ENCODE results near the gene CLK3. TPM values are rescaled to one million over a fixed set of nuclear protein-coding genes. Genes with fewer than 3 reads are reported as not detected.
A peak's percentile ranks its signal among the peaks of the same experiment; 100 is the strongest.

Gene CLK3
- total and polyA plus RNA-seq, 10 of the 15 experiments (the other 5 are each of a cell fraction or from before 2014, with no cell fraction given): 3.3 to 169 (median 66.2) TPM

DNA sequence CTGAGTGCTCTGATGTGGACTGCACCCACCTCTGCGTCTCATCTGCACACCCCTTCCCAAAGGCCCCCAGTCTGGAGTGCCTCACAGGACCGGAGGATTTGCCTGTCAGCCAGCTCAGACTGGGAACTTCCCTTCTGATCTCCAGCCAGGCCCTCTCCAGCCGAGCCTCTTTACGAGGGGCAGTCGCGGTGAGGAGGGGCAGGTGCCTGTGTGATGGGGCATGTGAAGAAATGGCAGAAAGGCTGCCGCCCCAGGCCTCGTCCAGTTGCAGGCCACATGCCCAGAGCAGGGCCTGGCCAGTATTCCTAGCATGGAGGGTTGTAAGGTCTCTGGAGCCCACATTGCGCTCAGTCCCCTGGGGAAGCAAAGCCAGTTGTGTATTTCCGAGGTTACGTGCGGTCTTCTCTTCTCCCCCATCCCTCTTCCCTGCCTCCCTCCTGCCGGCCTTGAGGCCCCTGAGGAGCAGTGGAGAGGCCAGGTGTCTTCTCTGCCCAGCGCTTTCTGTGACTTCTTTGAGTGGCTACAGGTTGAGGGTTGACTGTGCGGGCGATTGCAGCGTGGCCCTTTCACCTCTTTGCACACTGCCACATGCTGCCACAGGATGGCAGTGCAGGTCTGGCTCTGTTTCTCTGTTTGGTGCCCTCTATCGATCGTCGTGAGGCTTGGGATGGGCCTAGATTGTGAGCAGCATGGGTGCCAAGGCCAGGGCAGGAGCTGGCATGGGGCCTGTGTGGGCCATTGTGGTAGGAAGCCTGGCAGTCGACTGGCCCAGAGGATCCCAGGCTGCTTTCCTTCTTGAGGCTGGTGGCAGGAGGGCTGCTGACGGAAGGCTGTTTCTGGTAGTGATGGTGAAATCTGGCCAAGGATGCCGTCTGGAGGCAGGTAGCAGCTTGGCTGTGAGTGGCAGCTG lies 5.3 kb downstream of the CLK3 start (continued):
- TF ChIP-seq IKZF1 (conservative IDR thresholded peaks at IDR 0.05): 0 out of 2 replicates have a peak, but pooled peaks have one; percentile 15
- TF ChIP-seq WRNIP1 (IDR thresholded peaks at IDR 0.05; ENCODE audit: borderline replicate concordance, low read depth, low read length): no peak
- no peak for TF ChIP-seq SMAD1 (IDR thresholded peaks at IDR 0.05; ENCODE audit: low read depth, partially characterized antibody)
- TF ChIP-seq, protein P1, sequence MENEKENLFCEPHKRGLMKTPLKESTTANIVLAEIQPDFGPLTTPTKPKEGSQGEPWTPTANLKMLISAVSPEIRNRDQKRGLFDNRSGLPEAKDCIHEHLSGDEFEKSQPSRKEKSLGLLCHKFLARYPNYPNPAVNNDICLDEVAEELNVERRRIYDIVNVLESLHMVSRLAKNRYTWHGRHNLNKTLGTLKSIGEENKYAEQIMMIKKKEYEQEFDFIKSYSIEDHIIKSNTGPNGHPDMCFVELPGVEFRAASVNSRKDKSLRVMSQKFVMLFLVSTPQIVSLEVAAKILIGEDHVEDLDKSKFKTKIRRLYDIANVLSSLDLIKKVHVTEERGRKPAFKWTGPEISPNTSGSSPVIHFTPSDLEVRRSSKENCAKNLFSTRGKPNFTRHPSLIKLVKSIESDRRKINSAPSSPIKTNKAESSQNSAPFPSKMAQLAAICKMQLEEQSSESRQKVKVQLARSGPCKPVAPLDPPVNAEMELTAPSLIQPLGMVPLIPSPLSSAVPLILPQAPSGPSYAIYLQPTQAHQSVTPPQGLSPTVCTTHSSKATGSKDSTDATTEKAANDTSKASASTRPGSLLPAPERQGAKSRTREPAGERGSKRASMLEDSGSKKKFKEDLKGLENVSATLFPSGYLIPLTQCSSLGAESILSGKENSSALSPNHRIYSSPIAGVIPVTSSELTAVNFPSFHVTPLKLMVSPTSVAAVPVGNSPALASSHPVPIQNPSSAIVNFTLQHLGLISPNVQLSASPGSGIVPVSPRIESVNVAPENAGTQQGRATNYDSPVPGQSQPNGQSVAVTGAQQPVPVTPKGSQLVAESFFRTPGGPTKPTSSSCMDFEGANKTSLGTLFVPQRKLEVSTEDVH (IDR thresholded peaks at IDR 0.05; ENCODE audit: low read depth, partially characterized antibody): no peak
- TF ChIP-seq YBX1 (IDR thresholded peaks at IDR 0.05): no peak
- no peak for TF ChIP-seq MEF2A (IDR thresholded peaks at IDR 0.05; ENCODE audit: insufficient read depth, low read depth, low read length)
- no peak for TF ChIP-seq RUNX3 (IDR thresholded peaks at IDR 0.05; ENCODE audit: low read length)
- no peak for TF ChIP-seq CHD1 (IDR thresholded peaks at IDR 0.05; ENCODE audit: low read depth, low read length)
- TF ChIP-seq SMAD5 (IDR thresholded peaks at IDR 0.05; ENCODE audit: low read depth): no peak
- TF ChIP-seq SIN3A (IDR thresholded peaks at IDR 0.05; ENCODE audit: low read depth, low read length): no peak
- no peak for TF ChIP-seq FOXM1 (IDR thresholded peaks at IDR 0.05; ENCODE audit: low read depth, low read length)
- TF ChIP-seq BACH1 (IDR thresholded peaks at IDR 0.05; ENCODE audit: borderline replicate concordance): no peak
- no peak for TF ChIP-seq CHD2 (IDR thresholded peaks at IDR 0.05; ENCODE audit: borderline replicate concordance, low read depth, low read length)
- no peak for TF ChIP-seq CBFB (IDR thresholded peaks at IDR 0.05; ENCODE audit: low read depth)
- TF ChIP-seq ZNF384 (IDR thresholded peaks at IDR 0.05; ENCODE audit: borderline replicate concordance, low read depth, low read length): no peak
- TF ChIP-seq GABPA (IDR thresholded peaks at IDR 0.05; ENCODE audit: low read depth): no peak
- TF ChIP-seq RFX5 (IDR thresholded peaks at IDR 0.05; ENCODE audit: low read depth, low read length): no peak
- TF ChIP-seq, protein P2, sequence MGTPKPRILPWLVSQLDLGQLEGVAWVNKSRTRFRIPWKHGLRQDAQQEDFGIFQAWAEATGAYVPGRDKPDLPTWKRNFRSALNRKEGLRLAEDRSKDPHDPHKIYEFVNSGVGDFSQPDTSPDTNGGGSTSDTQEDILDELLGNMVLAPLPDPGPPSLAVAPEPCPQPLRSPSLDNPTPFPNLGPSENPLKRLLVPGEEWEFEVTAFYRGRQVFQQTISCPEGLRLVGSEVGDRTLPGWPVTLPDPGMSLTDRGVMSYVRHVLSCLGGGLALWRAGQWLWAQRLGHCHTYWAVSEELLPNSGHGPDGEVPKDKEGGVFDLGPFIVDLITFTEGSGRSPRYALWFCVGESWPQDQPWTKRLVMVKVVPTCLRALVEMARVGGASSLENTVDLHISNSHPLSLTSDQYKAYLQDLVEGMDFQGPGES (IDR thresholded peaks at IDR 0.05): no peak
- no peak for TF ChIP-seq RB1 (IDR thresholded peaks at IDR 0.05; ENCODE audit: borderline replicate concordance)
- no peak for TF ChIP-seq PAX5 (IDR thresholded peaks at IDR 0.05; ENCODE audit: borderline replicate concordance, low read depth, low read length)
- no peak for TF ChIP-seq NFYB (IDR thresholded peaks at IDR 0.05; ENCODE audit: insufficient read depth, low read depth, low read length)
- peak; percentile 29; the same call in 1 of the 2 replicates for TF ChIP-seq NR2C1 (IDR thresholded peaks at IDR 0.05)
- TF ChIP-seq, protein P3, sequence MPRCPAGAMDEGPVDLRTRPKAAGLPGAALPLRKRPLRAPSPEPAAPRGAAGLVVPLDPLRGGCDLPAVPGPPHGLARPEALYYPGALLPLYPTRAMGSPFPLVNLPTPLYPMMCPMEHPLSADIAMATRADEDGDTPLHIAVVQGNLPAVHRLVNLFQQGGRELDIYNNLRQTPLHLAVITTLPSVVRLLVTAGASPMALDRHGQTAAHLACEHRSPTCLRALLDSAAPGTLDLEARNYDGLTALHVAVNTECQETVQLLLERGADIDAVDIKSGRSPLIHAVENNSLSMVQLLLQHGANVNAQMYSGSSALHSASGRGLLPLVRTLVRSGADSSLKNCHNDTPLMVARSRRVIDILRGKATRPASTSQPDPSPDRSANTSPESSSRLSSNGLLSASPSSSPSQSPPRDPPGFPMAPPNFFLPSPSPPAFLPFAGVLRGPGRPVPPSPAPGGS (IDR thresholded peaks at IDR 0.05; ENCODE audit: borderline replicate concordance, insufficient read depth, low read depth, low read length, poor library complexity, severe bottlenecking): no peak
- TF ChIP-seq, protein P4, sequence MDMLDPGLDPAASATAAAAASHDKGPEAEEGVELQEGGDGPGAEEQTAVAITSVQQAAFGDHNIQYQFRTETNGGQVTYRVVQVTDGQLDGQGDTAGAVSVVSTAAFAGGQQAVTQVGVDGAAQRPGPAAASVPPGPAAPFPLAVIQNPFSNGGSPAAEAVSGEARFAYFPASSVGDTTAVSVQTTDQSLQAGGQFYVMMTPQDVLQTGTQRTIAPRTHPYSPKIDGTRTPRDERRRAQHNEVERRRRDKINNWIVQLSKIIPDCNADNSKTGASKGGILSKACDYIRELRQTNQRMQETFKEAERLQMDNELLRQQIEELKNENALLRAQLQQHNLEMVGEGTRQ (IDR thresholded peaks at IDR 0.05; ENCODE audit: borderline replicate concordance, low read depth, low read length): no peak
- TF ChIP-seq BRCA1 (IDR thresholded peaks at IDR 0.05; ENCODE audit: low read depth, low read length): no peak
- TF ChIP-seq ZSCAN29 (IDR thresholded peaks at IDR 0.05): no peak
